Amniotic stem cell (primary cell): ENCODE results near the gene VMAC.
"Not testable (repeated sequence)": the region's sequence is repeated elsewhere in the genome, so short reads cannot be mapped to it uniquely, and the experiment has no call there.

Experiments
- DNase-seq: peaks from one replicate; lab custom pipeline; 2025; lab: John Stamatoyannopoulos, UW

Gene VMAC, protein sequence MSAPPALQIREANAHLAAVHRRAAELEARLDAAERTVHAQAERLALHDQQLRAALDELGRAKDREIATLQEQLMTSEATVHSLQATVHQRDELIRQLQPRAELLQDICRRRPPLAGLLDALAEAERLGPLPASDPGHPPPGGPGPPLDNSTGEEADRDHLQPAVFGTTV

DNA sequence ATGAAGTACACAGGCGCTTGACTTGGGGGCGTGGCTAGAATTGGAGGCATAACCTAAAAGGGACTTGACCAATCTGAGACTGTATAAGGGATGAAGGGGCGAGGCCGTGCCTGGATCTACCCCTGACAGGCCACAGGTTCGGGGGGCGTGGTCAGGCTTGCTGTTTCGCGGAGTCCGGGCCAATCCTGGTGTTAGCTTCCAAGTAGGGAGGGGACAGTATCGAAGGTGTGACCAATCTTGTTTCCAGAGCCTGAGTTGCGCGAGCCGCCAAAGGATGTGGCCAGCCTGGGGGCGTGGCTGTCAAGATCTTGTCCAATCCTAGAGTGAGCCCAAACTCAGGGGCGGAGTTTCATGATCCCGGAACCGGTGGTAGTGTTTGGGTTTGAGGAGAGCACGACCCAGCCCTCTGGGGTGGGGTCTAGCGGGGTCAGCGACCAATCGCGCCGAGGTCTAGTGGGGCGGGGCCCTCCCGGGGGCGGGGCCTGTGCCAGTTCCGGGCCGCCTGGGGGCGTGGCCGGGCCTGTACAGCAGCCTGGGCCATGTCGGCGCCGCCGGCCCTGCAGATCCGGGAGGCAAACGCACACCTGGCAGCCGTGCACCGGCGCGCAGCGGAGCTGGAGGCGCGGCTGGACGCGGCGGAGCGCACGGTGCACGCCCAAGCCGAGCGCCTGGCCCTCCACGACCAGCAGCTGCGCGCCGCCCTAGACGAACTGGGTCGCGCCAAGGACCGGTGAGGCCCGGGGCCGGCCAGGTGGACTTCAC, at the start of gene VMAC:
TSS of gene VMAC (plus strand) at position 521 of the 762 bp plus-strand sequence. CDS start at position 540, 19 bp downstream.
- peak; percentile 100 for DNase-seq

DNA sequence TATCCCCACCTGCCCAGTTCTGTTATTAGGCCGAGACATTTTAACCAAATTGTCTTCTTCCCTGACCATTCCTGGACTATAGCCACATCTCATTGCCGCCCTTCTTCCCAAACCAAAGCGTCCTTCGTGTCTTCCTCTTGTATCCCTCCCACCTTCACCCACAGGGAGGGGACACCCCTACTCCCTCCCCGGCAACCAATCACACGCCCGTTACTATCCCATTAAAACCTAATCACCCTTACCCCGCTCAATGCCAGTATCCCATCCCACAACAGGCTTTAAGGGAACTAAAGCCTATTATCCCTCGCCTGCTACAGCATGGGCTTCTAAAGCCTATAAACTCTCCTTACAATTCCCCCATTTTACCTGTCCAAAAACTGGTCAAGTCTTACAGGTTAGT, 49.5 kb upstream of the VMAC start:
- not testable (repeated sequence) for DNase-seq

DNA sequence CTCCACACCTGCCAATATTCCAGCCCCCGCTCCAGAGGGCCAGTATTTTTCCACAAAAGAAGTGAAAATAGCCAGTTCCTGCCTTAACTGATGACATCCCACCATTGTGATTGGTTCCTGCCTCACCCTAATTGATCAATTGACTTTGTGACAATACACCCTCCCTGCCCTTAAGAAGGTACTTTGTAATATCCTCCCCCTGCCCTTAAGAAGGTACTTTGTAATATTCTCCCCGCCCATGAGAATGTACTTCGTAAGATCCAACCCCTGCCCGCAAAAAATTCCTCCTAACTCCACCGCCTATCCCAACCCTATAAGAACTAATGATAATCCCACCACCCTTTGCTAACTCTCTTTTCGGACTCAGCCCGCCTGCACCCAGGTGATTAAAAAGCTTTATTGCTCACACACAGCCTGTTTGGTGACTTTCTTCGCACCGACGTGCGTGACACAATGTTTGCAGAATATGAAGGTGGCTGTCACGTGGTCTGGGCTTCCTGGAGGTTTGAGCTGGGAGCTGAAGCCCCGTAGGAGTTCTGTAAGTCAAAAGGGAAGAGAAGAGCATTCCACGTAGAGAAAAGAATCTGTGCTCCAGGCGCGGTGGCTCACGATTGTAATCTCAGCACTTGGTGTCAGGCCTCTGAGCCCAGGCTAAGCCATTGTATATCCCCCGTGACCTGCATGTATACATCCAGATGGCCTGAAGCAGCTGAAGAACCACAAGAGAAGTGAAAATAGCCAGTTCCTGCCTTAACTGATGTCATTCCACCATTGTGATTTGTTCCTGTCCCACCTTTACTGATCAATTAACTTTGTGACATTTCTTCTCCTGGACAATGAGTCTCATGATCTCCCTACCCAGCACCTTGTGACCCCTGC, 47.2 kb upstream of the VMAC start:
- no peak for DNase-seq

DNA sequence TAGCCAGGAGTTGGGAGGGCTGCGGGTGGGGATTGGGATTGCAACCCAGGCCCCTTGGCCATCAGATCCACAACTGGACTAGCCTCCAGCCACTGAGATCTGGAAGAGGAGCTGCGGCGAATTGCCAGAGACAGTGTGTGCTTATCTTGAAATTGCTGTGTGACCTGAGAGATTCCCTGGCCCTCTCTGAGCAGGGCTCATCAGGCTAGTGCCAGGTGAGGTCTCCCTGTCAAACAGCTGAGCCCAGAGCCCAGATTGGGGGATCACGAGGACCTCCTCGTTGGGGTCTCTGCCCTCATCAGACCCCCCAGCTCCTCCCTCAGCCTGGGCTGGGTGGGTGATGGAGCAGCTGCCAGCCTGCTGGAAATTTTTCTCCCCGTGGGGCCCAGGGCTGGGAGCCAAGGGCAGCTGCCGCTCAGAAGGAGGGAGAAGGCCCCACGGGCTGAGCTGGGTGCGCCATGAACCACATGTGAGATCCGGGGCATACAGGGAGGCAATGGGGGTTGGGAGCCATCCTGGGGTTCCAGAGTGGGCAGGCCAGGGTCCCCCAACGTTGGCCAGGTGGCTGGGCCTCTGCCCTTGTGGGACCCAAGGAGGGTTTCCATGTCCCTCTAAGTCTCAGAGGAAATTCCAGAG, 41.5 kb upstream of the VMAC start:
- DNase-seq, result no peak

DNA sequence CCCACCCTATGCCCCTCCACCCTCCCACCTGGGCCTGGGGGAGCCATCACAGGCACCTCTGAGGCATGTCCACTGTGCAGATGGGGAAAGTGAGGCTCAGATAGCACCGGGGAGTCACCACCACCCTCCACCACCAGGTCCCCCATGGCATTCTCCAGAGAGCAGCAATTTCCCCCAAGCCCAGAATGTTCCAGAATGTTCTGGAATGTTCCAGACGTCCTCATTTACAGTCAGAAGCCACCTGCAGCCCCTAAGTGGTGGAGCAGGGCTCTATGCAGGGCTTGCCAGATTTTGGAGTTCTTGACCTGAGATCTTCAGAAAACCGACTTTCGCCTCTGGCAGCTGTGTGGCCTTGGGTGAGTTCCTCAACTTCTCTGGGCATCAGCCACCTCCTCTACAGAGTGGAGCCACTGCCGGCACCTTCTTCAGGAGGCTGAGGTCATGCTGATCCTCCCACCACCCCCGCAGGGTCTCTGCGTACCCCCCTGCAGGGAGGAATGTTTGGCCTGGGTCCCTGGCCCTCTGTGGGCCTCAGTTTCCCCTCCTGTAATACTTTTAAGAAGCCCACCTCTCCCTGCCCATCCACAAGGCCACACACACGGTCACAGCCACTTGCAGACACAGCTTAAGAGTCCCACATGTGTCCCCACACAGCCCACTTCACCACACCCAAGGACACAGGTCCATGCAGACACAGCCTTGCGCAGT, 40.5 kb upstream of the VMAC start:
- no peak for DNase-seq

DNA sequence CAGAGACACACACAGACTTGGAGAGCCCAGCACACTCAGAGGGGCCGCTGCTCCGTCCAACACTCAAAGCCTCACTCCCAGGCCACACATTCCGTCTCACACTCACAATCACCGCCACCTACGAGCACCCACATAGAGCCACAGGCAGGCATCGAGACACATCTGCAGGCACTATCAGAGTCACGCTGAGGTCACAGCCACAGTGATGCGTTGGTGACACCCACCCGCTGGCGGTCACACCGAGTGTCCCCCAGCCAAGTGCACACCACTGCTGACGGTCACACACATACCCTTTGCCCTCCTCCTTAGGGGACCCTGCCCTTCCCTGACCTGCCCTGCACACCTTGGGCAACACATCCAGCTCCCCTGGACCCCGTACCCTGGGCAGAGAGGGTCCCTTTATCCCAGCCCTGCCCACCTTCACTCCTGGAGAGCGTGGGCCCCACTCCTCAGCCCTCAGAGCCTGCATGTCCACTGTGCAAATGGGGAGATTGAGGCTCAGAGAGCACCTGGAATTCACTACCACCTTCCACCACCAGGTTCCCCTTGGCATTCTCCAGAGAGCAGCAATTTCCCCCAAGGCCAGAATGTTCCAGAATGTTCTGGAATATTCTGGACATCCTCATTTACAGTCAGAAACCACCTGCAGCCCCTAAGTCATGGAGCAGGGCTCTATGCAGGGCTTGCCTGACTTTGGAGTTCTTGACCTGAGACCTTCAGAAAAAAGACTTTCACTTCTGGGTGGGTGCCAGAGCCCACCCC, 39.8 kb upstream of the VMAC start:
- DNase-seq, result no peak

DNA sequence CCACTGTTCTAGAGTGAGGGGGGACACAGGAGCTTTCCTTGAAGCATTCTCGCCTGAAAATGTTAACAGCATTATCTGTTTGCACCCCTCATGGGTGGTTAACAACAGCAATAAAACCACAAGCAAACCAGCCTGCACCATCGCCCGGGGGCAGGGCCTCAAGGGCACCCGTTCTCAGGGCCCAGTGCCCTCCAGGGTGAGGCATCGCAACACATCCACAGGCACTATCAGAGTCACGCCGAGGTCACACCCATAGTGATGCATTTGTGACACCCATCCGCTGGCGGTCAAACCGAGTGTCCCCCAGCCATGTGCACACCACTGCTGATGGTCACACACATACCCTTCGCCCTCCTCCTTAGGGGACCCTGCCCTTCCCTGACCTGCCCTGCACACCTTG, 38.9 kb upstream of the VMAC start:
- no peak for DNase-seq

DNA sequence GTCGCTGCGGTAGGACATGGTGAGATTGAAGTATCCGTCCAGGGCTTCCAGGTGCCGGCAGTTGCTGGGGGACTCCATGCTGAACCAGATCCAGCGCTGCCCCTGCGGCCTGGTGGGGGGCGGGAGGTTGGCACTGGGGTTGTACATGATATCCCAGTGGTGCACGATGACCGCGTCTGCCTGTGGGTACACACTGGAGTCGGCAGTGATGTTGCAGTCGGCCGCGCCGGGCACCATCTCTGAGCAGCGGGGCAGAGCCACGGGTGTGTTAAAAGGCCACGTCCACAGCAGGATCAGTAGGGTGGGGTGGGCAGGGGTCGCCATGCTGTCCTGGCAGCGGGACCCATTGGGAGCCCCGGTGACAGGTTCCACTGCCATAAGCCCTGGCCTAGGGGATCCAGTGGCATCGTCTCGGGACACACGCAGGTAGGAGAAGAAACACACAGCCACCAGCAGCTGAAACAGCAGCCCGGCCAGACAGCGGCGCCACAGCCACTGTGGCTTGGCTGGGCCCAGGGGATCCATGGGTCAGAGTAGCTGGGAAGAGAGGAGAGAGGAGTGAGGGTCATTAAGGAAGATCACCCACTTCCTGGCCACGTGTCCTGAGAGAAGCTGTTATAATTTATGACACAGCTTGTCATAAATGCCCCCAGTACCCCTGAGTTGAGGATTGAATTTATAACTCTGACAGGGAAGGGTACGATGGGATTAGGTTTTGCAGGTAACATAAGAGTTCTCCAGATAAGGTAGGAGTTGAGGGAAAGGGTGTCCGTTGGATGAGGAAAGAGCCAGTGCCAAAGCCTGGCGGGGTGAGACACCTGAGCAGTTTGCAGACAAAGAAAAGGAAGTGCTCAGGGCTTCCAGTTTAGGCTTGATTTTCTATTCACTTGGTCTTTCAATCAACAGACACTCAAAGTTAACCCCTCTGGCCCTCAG, 37.2 kb upstream of the VMAC start:
- no peak for DNase-seq

DNA sequence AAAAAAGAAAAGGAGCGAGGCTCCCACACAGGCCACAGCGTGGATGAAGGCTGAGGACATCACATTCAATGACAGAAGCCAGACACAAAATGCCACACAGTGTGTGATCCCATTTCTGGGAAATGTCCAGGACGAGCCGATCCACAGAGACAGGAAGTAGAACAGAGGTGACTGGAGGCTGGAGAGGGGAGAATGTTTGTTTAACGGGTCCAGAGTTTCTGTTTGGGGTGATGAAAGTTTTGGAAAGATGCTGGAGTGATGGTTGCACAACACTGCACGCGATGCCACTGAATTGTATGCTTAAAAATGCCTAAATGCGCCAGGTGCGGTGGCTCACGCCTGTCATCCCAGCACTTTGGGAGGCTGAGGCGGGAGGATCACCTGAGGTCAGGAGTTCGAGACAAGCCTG, 33.7 kb upstream of the VMAC start:
- no peak for DNase-seq

DNA sequence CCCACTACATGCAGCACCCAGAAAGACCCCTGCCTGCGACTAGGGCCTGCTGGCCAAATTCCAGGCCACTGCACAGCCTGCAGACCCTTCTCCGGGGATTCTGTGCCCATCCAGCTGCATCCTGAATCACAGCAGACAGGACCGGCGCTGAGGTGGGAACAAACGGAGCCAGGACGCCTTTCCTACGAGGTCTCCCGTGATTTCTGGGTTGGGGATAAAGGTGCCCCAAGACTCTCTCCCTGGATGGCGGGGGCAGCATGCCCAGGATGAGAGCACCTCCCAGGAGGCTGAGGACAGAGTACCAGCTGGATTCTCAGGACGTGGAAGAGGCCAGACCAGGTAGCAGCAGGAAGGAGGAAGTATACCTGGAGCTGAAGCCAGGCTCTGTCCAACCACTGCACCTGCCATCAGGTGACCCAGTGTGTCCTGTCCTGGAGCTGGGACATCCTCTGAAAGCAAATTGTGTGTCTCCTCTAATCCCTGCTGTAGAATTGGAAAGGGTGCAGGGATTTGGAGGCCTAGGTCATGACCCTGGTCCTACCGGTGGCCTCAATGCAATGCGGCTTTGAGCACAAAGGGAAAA, 31.0 kb upstream of the VMAC start:
- no peak for DNase-seq

DNA sequence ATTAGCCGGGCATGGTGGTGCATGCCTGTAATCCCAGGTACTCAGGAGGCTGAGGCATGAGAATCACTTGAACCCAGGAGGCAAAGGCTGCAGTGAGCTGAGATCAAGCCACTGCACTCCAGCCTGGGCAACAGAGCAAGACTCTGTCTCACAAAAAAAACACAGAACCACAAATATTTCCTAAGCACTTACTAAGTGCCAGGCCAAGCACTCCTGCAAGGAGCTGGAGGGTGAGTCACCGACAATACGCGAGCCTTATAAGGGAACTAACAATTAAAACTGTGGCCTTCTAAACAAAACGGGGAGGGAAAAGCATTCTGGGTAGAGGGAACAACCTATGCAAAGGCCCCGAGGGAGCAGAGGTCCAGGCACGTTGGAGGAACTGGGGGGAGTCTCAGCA, 30.2 kb upstream of the VMAC start:
- not testable (repeated sequence) for DNase-seq

DNA sequence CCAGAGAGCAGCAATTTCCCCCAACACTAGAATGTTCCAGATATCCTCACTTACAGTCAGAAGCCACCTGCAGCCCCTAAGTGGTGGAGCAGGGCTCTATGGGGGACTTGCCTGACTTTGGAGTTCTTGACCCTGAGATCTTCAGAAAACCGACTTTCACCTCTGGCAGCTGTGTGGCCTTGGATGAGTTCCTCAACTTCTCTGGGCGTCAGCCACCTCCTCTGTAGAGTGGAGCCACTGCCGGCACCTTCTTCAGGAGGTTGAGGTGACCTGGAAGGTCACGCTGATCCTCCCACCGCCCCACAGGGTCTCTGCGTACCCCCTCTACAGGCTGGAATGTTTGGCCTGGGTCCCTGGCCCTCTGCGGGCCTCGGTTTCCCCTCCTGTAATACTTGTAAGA, 27.2 kb upstream of the VMAC start:
- no peak for DNase-seq

DNA sequence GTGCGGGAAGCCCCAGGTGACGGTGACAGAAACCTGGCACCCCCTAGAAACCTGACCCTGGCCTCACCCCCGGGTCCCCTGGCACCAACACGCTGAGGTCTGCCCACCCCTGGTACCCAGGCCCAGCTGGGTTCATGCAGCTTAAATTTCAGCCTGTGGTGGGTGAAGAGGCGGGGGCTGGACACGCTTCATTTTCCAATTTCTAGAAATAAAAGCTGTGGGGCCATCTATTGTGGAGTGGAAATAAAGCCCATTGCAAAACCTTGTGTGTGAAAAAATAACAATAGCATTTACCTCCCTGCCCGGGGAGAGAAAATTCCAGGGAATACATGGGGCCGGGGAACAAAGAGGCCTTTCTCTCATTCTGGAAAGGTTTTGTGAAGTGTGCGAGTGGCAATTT, 26.8 kb upstream of the VMAC start:
- DNase-seq, result no peak

DNA sequence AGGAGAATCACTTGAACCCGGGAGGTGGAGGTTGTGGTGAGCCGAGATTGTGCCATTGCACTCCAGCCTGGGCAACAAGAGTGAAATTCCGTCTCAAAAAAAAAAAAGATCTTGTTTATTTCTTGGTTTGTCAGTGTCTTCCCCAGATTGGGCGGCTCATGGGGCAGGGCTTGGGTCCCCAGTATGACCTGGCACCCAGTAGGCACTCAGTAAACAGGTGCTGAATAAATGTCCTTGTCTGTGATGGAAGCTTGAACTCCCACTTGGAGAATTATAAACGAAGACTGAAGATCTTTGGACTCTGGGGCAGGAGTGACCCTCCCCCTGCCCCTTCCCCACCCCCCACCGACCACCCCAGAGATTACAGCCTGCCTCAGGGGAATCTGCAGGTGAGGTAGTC, 24.5 kb upstream of the VMAC start:
- no peak for DNase-seq

DNA sequence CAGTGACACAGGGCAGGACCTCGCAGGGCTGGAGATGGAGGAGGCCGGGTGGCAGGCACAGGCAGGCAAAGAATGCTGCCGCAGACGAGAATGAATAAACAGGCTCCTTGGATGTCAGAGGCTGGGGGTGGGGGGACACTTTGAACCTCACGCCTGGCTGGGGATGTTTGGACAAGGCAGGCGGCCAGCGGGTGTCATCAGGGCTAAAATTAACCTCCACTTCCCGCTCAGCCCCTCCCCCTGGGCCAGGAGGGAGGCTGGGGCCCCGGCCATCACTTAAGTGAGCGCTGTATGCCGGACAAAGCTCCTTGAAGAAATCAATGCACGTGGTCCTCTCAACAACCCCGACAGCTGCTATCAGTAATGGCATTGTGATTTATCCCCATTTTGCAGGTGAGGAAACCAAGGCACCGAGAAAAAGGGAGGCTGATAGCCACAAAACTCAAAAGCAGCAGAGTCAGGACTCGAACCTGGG, 24.0 kb upstream of the VMAC start:
- DNase-seq, result no peak

DNA sequence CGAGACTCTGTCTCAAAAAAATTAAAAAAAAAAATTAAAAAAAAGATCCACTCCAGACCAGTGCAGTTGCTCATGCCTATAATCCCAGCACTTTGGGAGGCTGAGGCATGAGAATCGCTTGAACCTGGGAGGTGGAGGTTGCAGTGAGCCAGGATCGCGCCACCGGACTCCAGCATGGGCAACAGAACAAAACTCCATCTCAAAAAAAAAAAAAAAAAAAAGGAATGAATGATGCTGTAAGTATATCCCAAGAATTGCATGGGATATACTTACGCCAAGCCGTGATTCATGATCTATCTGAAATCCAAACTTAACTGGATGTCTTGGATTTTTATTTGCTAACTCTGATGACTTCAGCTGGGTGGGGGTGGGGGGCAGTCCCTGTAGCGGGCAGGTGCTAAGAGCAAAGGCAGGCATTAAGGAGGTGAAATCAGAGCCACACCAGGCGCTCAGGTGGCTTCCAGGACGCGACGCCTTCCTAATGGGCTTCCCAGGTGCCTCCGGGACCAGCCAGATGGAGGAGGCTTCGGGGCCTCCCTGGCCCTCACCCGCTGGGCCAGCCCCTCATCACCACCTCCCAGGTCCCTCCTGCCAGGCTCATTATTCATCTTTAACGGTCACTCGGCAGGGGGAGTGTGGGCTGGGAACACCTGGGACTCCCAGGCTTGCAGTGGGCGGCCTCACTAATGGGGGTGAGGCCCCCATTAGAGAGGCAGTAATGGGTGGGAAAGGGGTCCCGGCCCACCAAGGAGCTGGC, 23.0 kb upstream of the VMAC start:
- no peak for DNase-seq

DNA sequence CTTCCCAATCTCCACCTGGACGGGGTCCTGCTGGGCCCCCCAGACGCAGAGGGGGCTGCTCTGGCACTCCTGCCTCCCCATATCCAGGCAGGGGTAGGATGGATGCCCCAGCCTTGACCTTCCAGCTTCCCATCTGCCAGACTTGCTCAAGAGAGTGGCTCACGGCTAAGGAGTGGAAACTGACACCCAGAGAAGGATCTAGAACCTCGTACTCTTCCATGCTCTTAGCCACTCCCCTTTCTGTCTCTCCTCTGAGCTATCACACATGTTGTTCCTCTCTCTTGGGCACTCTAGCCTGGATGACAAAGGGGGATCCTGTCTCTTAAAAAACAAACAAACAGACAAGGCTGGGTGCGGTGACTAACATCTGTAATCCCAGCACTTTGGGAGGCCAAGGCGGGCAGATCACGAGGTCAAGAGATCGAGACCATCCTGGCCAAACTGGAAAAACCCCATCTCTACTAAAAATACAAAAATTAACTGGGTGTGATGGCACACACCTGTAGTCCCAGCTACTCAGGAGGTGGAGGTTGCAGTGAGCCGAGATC, 22.2 kb upstream of the VMAC start:
- DNase-seq, result no peak

DNA sequence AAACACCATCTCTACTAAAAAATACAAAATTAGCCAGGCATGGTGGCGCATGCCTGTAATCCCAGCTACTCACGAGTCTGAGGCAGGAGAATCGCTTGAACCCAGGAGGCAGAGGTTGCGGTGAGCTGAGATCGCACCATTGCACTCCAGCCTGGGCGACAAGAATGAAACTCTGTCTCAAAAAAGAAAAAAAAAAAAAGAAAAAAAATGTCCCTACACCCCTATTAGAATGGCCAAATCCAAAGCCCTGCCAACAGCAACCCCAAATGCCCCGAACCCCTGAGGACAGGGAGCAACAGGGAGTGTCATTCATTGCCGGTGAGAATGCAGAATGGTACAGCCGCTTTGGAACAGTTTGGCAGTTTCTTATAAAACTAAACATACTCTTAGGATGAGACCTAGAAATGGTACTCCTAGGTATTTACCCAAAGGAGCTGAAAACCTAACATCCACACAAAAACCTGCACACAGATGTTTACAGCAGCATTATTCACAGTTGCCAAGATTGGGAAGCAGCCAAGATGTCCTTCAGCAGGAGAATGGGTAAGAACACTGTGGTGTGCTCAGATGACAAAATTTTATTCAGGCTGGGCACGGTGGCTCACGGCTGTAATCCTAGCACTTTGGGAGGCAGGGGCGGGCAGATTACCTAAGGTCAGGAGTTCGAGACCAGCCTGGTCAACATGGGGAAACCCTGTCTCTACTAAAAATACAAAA, 21.4 kb upstream of the VMAC start:
- DNase-seq, result not testable (repeated sequence)
